GM12872 (cell line): Measurements from ENCODE around the gene SETX.

Experiments used
- CTCF ChIP-seq: IDR thresholded peaks from 3 replicates; pipeline ENCODE4 v1.5.1; 2011; ENCODE audit warnings: low read depth, mild to moderate bottlenecking, low read length, moderate library complexity; ENCODE audit not compliant: insufficient read depth

Gene SETX

DNA sequence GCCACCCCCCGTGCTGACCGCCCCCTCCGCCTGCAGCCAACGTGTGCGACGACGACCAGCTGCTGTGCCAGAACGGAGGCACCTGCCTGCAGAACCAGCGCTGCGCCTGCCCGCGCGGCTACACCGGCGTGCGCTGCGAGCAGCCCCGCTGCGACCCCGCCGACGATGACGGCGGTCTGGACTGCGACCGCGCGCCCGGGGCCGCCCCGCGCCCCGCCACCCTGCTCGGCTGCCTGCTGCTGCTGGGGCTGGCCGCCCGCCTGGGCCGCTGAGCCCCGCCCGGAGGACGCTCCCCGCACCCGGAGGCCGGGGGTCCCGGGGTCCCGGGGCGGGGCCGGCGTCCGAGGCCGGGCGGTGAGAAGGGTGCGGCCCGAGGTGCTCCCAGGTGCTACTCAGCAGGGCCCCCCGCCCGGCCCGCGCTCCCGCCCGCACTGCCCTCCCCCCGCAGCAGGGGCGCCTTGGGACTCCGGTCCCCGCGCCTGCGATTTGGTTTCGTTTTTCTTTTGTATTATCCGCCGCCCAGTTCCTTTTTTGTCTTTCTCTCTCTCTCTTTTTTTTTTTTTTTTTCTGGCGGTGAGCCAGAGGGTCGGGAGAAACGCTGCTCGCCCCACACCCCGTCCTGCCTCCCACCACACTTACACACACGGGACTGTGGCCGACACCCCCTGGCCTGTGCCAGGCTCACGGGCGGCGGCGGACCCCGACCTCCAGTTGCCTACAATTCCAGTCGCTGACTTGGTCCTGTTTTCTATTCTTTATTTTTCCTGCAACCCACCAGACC, 112.8 kb downstream of the SETX start:
- TF ChIP-seq CTCF: no peak

GRCh38 chr9:132241483-132241839, 113.3 kb downstream of the SETX start:
- no peak for TF ChIP-seq CTCF

- TF ChIP-seq CTCF: no peak
Measured at GRCh38 chr9:132240841-132241482, 113.8 kb downstream of the SETX start.

DNA sequence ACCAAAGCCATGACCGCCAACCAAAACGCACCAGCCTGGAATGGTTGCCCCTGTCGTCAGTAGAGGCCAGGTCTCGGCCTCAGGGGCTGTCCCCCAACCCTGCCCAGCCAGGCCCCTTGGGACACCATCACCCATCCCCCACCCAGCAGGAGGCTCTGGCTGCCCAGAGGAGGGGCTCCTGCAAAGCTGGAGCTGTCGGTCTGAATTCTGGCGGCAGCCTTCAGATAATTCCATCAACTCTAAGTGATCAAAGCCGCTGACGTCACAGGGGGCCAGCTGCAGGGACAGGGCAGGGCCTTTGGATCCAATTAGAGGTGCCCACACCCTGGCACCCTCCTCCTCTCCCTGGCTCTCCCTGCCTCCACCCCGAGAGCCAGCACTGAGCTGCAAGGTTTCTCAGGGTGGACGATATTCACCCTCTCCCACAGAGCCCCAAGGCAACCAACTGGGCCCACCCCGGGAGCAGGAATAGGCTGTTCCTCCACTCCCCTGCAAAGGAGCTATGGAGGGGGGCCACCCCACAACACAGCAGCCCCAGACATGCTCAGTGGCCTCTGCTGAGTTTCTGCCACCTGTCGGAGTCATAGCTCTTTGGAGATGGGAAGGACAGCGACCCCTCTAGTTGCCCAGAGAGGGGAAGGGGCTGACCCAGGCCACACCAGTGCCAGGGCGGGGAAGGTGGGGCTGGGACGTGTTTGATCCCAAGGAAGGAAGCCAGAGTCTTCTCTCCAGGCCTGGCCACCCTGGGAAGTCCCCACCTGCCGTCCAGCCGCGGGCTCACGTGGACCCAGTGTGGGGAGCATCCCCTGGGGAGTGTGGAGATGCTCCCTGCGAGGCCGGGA, 114.6 kb downstream of the SETX start:
- TF ChIP-seq CTCF: no peak

DNA sequence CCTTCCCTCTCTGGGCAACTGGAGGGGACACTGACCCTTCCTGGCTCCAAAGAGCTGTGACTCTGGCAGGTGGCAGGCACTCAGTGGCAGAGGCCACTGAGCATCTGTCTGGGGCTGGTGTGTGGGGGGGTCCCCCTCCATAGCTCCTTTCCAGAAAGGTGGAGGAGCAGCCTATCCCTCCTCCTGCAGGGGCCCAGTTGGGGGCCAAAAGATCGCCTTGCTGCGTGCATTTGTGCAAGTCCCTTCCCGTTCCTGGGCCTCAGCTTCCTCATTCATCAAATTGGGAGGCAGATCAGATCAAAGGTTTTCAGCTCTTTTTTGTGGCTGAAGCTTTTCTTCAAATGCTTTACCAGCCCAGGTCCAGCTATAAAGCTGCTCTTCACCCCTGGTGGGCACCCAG, 115.3 kb downstream of the SETX start:
- TF ChIP-seq CTCF: no peak

- TF ChIP-seq CTCF: no peak
Measured at GRCh38 chr9:132238992-132239391, 115.8 kb downstream of the SETX start.
